Osteocyte (in vitro differentiated cells): ENCODE data around the gene CDK3. TPM values are rescaled to one million over a fixed set of nuclear protein-coding genes. Genes with fewer than 3 reads are reported as not detected.

Source experiments
- DNase-seq: peaks from one replicate; pipeline ENCODE4 v3.0.0; 2021; ENCODE audit warnings: mixed read lengths; ENCODE audit not compliant: unreplicated experiment; ENCODE audit errors: extremely low spot score
- H3K27ac Mint-ChIP-seq: one replicate; pipeline ENCODE4 v1.8.0; 2021; ENCODE audit warnings: mild to moderate bottlenecking, mixed read lengths; ENCODE audit not compliant: unreplicated experiment
- H3K27me3 Mint-ChIP-seq: one replicate; pipeline ENCODE4 v1.8.0; 2021; ENCODE audit warnings: mixed read lengths; ENCODE audit not compliant: unreplicated experiment
- H3K36me3 Mint-ChIP-seq: one replicate; pipeline ENCODE4 v1.8.0; 2021; ENCODE audit warnings: mixed read lengths; ENCODE audit not compliant: unreplicated experiment
- H3K4me1 Mint-ChIP-seq: one replicate; pipeline ENCODE4 v1.8.0; 2021; ENCODE audit warnings: mixed read lengths; ENCODE audit not compliant: unreplicated experiment
- H3K4me3 Mint-ChIP-seq: one replicate; pipeline ENCODE4 v1.8.0; 2021; ENCODE audit warnings: mild to moderate bottlenecking, moderate library complexity, mixed read lengths; ENCODE audit not compliant: unreplicated experiment
- H3K9me3 Mint-ChIP-seq: one replicate; pipeline ENCODE4 v1.8.0; 2021; ENCODE audit warnings: mixed read lengths; ENCODE audit not compliant: unreplicated experiment
- CTCF ChIP-seq: fragments of 200-600 bp; sonication (generic); IDR thresholded peaks from 2 replicates; pipeline ENCODE4 v1.5.0; 2021; ENCODE audit warnings: antibody characterized with exemption, mild to moderate bottlenecking, moderate library complexity
- total RNA-seq: library from RNA; stranded (reverse); gene quantifications from 2 replicates; pipeline ENCODE4 v1.2.1, GENCODE V29; 2021

The CDK3 gene
- total RNA-seq, 1 donor from 2014 or later = 8.3 TPM

- Mint-ChIP-seq H3K4me1 (peaks cover 12% of the 10 kb centered on the region), H3K27ac (no peak overlapping the region), H3K27me3 (no peaks in the 10 kb centered on the region), H3K36me3 (peaks cover 48% of the 10 kb centered on the region), H3K4me3 (no peak overlapping the region), H3K9me3 (no peaks in the 10 kb centered on the region)
- no peak for TF ChIP-seq CTCF
- DNase-seq = no peak
These were observed 50.1 kb downstream of the CDK3 start for GRCh38 chr17:76050538-76051467.

GRCh38 chr17:76051561-76051960 lies 50.9 kb downstream of the CDK3 start:
- no peak for DNase-seq
- Mint-ChIP-seq H3K27me3 (no peaks in the 10 kb centered on the region), H3K27ac (no peak overlapping the region), H3K4me1 (peaks cover 12% of the 10 kb centered on the region), H3K9me3 (no peaks in the 10 kb centered on the region), H3K4me3 (no peak overlapping the region), H3K36me3 (peaks cover 48% of the 10 kb centered on the region)
- no peak for TF ChIP-seq CTCF

- no peak for DNase-seq
- peaks cover 12% of the 10 kb centered on the region for H3K4me1 Mint-ChIP-seq
- no peak overlapping the region for H3K4me3 Mint-ChIP-seq
- no peaks in the 10 kb centered on the region for H3K27me3 Mint-ChIP-seq
- H3K36me3 Mint-ChIP-seq = peaks cover 48% of the 10 kb centered on the region
- H3K27ac Mint-ChIP-seq = peak overlapping the region; percentile 79
- TF ChIP-seq CTCF = no peak
- no peaks in the 10 kb centered on the region for H3K9me3 Mint-ChIP-seq
These were observed 52.8 kb downstream of the CDK3 start for GRCh38 chr17:76053246-76054111.

GRCh38 chr17:76054112-76054476 lies 53.4 kb downstream of the CDK3 start:
- Mint-ChIP-seq H3K4me3 (no peak overlapping the region), H3K27me3 (no peaks in the 10 kb centered on the region), H3K9me3 (no peaks in the 10 kb centered on the region), H3K36me3 (peaks cover 47% of the 10 kb centered on the region), H3K27ac (peak overlapping the region; percentile 79), H3K4me1 (peaks cover 12% of the 10 kb centered on the region)
- DNase-seq = no peak
- no peak for TF ChIP-seq CTCF

Other genes starting within 250 kb of the CDK3 start
- gene GALK1, start 235.7 kb upstream of the CDK3 start, total RNA-seq = 30.3 and 31.2 TPM in 2 replicates
- gene UNK, start 216.0 kb upstream of the CDK3 start, total RNA-seq = 35.1 and 38.2 TPM in 2 replicates
- 3.3 and 3.6 TPM in 2 replicates for gene UNC13D, start 156.5 kb upstream of the CDK3 start, total RNA-seq
- 83.1 and 88.2 TPM in 2 replicates for gene WBP2, start 145.5 kb upstream of the CDK3 start, total RNA-seq
- 33.3 and 40.2 TPM in 2 replicates for gene TRIM47, start 122.3 kb upstream of the CDK3 start, total RNA-seq
- 26.3 and 26.9 TPM in 2 replicates for gene TRIM65, start 103.9 kb upstream of the CDK3 start, total RNA-seq
- 71.1 and 73.6 TPM in 2 replicates for gene MRPL38, start 96.0 kb upstream of the CDK3 start, total RNA-seq
- 14.5 and 14.8 TPM in 2 replicates for gene FBF1, start 59.8 kb upstream of the CDK3 start, total RNA-seq
- 48.0 and 53.4 TPM in 2 replicates for gene ACOX1, start 21.7 kb upstream of the CDK3 start, total RNA-seq
- gene TEN1, start 21.6 kb upstream of the CDK3 start, total RNA-seq = 23.7 and 25.2 TPM in 2 replicates
- not detected in 2 replicates for gene EVPL, start 26.5 kb downstream of the CDK3 start, total RNA-seq
- gene SRP68, start 71.7 kb downstream of the CDK3 start, total RNA-seq = 73.7 and 74.7 TPM in 2 replicates
- gene GALR2, start 73.9 kb downstream of the CDK3 start, total RNA-seq = not detected in 2 replicates
- gene ZACN, start 78.3 kb downstream of the CDK3 start, total RNA-seq = not detected in 2 replicates
- 158 and 164 TPM in 2 replicates for gene EXOC7, start 102.9 kb downstream of the CDK3 start, total RNA-seq
- 0.13 TPM in 2 replicates for gene FOXJ1, start 140.4 kb downstream of the CDK3 start, total RNA-seq
- 0.73 and 0.99 TPM in 2 replicates for gene RNF157, start 239.6 kb downstream of the CDK3 start, total RNA-seq